Ishikawa (cell line): ENCODE results near the gene TYRO3.

Source experiments
- CEBPB ChIP-seq: IDR thresholded peaks from 2 replicates; pipeline ENCODE4 v1.6.1; 2012
- CREB1 ChIP-seq: IDR thresholded peaks from 2 replicates; pipeline ENCODE4 v1.6.1; 2012; ENCODE audit warnings: low read depth
- EGR1 ChIP-seq: IDR thresholded peaks from 2 replicates; pipeline ENCODE4 v1.6.1; 2012
- EP300 ChIP-seq: IDR thresholded peaks from 2 replicates; pipeline ENCODE4 v1.6.1; 2012; ENCODE audit warnings: borderline replicate concordance
- FOXM1 ChIP-seq: IDR thresholded peaks from 2 replicates; pipeline ENCODE4 v1.6.1; 2012; ENCODE audit warnings: low read depth, borderline replicate concordance
- NFIC ChIP-seq: IDR thresholded peaks from 2 replicates; pipeline ENCODE4 v1.6.1; 2012
- RAD21 ChIP-seq: IDR thresholded peaks from 2 replicates; pipeline ENCODE4 v1.6.1; 2012; ENCODE audit warnings: low read depth
- TAF1 ChIP-seq: IDR thresholded peaks from 2 replicates; pipeline ENCODE4 v1.6.1; 2012; ENCODE audit warnings: low read depth, mild to moderate bottlenecking
- TCF12 ChIP-seq: IDR thresholded peaks from 2 replicates; pipeline ENCODE4 v1.6.1; 2012; ENCODE audit warnings: low read depth
- YY1 ChIP-seq: IDR thresholded peaks from 2 replicates; pipeline ENCODE4 v1.6.1; 2012; ENCODE audit warnings: low read depth
- ZBTB7A ChIP-seq: IDR thresholded peaks from 2 replicates; pipeline ENCODE4 v1.6.1; 2012; ENCODE audit warnings: low read depth
- TF ChIP-seq, protein P1 (sequence below): IDR thresholded peaks from 2 replicates; pipeline ENCODE4 v1.6.1; 2012
- TF ChIP-seq, protein P2 (sequence below): IDR thresholded peaks from 2 replicates; pipeline ENCODE4 v1.6.1; 2012; ENCODE audit warnings: low read depth, mild to moderate bottlenecking
- TF ChIP-seq, protein P3 (sequence below): IDR thresholded peaks from 2 replicates; pipeline ENCODE4 v1.6.1; 2012

GRCh38 chr15:41512940-41513505 is 46.0 kb upstream of the TYRO3 start:
- no peak for TF ChIP-seq EGR1
- TF ChIP-seq RAD21: no peak
- no peak for TF ChIP-seq TAF1
- TF ChIP-seq, protein P1, sequence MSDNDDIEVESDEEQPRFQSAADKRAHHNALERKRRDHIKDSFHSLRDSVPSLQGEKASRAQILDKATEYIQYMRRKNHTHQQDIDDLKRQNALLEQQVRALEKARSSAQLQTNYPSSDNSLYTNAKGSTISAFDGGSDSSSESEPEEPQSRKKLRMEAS: no peak
- no peak for TF ChIP-seq NFIC
- TF ChIP-seq ZBTB7A: no peak
- TF ChIP-seq FOXM1: no peak
- TF ChIP-seq YY1: no peak
- TF ChIP-seq, protein P2, sequence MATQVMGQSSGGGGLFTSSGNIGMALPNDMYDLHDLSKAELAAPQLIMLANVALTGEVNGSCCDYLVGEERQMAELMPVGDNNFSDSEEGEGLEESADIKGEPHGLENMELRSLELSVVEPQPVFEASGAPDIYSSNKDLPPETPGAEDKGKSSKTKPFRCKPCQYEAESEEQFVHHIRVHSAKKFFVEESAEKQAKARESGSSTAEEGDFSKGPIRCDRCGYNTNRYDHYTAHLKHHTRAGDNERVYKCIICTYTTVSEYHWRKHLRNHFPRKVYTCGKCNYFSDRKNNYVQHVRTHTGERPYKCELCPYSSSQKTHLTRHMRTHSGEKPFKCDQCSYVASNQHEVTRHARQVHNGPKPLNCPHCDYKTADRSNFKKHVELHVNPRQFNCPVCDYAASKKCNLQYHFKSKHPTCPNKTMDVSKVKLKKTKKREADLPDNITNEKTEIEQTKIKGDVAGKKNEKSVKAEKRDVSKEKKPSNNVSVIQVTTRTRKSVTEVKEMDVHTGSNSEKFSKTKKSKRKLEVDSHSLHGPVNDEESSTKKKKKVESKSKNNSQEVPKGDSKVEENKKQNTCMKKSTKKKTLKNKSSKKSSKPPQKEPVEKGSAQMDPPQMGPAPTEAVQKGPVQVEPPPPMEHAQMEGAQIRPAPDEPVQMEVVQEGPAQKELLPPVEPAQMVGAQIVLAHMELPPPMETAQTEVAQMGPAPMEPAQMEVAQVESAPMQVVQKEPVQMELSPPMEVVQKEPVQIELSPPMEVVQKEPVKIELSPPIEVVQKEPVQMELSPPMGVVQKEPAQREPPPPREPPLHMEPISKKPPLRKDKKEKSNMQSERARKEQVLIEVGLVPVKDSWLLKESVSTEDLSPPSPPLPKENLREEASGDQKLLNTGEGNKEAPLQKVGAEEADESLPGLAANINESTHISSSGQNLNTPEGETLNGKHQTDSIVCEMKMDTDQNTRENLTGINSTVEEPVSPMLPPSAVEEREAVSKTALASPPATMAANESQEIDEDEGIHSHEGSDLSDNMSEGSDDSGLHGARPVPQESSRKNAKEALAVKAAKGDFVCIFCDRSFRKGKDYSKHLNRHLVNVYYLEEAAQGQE: no peak
- TF ChIP-seq EP300: no peak
- no peak for TF ChIP-seq CREB1
- TF ChIP-seq TCF12: no peak
- TF ChIP-seq CEBPB: no peak
- TF ChIP-seq, protein P3, sequence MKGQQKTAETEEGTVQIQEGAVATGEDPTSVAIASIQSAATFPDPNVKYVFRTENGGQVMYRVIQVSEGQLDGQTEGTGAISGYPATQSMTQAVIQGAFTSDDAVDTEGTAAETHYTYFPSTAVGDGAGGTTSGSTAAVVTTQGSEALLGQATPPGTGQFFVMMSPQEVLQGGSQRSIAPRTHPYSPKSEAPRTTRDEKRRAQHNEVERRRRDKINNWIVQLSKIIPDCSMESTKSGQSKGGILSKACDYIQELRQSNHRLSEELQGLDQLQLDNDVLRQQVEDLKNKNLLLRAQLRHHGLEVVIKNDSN: no peak
